GM19467 (cell line): Measurements from ENCODE around the gene PPIF.
A peak's percentile ranks its signal among the peaks of the same experiment; 100 is the strongest.
"Not testable (repeated sequence)": the region's sequence is repeated elsewhere in the genome, so short reads cannot be mapped to it uniquely, and the experiment has no call there.

ENCODE experiments used
- ATAC-seq: cut with Tn5 transposase; IDR thresholded peaks from one replicate; pipeline ENCODE4 v1.9.1; 2021; ENCODE audit warnings: mild to moderate bottlenecking, moderate library complexity; ENCODE audit not compliant: unreplicated experiment

The PPIF gene

DNA sequence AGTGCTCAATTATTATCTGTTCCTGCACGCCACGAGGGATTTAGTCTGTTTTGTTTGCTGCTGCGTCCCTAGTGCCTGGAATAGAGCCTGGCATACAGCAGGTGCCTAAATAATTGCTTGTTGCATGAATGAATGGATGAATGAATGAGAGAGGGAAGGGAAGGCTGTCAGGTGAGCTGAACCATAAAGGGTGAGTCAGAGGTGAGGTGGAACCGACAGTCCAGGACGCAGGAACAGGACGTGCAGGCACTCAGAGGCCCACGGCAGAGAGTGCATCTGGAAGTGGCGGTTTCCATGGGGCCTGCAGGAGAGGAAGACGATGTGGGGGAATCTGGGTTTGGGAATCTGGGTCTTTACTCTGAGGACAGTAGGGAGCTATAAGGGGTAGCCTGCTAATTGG, 17.7 kb upstream of the PPIF start:
- ATAC-seq: no peak

DNA sequence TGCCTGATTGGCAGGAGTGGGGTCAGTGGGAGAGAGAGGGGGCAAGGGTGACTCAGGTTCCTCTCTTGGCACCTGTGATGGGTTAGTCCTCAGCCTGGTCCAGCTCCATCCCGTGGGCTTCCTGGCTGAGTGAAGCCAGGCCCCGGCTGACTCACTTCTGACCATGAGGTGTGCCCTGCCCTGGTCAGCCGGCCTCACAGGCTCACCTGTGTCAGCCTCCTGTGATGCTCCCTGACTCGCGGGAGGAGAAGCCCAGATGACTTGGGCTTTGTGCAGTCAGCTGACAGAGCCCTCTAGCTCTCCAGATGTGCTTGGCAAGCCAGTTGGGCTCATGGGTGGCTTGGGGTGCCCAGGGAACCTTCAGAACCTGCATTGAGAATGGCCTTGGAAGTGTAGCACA, 16.0 kb upstream of the PPIF start:
- ATAC-seq: no peak

DNA sequence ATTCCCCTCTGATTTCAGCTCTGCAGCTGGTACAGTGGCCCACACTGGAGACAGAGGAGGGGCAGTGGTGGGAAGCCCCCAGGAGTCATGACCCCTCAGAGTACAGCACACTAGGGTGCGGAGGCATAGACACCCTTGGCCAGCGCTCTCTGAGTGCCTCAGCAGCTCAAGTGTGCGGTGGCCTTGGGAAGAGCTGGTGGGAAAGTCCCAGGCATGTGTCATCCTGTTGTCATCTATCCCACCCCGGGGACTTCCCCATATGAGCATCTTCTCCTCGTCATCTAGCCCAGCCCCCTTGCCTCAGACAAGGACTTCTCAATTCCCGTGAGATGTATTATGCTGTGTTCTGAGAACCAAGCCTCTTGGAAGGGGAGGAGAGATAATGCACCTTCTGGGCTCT, 15.6 kb upstream of the PPIF start:
- peak; percentile 53 for ATAC-seq

DNA sequence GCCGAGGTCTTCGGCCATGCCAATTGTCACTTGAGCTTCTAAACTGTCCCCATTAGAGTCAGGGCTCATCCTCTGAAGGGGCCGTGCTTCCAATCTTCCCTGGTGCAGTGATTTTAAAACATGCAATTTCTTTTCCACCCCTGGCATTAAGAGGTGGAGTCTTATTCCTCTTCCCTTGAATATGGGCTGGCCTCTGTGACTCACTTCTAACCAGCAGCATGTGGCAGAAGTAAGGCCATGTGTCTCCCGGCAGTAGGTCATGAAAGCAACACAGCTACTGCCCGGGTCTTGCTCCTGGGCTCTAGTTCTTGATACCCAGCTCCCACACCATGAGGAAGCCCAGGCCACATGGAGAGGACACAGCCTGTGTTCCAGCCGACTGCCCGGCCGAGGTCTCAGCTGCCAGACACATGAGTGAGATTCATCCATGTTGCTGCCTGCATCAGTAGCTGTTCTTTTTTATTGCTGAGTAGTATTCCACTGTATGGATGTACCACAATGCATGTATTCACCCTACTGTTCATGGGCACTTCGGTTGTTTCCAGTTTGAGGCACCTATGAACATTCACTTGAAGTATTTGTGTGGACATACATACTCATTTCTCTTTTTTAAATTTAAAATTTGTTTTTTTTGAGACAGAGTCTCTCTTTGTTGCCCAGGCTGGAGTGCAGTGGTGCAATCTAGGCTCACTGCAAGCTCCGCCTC, 14.5 kb upstream of the PPIF start:
- ATAC-seq: not testable (repeated sequence)

DNA sequence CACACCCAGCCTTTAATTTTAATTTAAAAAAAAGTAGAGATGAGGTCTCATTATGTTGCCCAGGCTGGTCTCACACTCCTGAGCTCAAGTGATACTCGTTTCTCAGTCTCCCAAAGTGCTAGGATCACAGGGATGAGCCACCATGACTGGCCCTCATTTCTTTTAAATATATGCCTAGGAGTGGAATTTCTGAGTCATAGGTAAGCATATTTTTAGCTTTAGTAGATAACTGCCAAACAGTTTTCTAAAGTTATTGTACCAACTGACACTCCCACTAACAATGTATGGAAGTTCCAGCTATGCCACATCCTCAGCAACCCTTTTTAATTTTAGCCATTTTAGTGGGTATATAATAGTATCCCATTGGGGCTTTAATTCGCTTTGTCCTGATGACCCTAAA, 13.8 kb upstream of the PPIF start:
- ATAC-seq: no peak

DNA sequence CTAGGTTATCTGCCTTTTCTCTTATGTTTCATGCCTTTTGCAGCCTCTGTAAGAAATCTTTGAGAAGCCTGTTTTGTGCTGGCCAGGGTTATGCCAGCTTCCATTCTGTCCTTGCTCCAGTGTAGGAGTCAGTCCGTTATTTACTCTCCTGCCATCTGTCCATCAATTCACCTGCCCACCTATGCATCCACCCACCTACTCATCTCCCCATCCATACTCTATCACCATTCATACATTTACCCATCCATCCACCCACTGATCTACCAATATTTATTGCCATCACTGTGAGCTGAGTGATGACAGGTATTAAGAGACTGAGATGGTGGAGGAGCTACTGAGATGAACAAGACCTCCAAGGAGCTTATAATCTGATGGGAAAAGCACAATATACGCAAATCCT, 12.7 kb upstream of the PPIF start:
- no peak for ATAC-seq

DNA sequence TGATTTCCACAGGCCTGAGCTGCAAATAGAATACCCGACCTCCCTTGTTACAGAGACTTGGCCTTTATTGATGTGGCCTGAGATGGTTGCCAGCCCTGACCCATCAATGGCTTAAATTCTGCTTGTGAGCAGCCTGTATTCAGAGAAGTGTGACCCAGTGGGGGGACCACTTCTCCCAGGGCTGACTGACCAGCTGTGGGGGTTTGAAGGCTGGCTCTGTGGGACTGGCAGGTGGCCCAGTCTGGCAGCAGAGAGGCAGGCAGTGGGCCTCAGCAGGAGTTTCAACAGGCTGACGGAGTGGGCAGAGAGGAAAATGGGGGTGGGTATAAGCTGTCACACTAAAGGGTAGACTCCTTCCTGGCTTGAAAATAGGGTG, 12.2 kb upstream of the PPIF start:
- no peak for ATAC-seq

DNA sequence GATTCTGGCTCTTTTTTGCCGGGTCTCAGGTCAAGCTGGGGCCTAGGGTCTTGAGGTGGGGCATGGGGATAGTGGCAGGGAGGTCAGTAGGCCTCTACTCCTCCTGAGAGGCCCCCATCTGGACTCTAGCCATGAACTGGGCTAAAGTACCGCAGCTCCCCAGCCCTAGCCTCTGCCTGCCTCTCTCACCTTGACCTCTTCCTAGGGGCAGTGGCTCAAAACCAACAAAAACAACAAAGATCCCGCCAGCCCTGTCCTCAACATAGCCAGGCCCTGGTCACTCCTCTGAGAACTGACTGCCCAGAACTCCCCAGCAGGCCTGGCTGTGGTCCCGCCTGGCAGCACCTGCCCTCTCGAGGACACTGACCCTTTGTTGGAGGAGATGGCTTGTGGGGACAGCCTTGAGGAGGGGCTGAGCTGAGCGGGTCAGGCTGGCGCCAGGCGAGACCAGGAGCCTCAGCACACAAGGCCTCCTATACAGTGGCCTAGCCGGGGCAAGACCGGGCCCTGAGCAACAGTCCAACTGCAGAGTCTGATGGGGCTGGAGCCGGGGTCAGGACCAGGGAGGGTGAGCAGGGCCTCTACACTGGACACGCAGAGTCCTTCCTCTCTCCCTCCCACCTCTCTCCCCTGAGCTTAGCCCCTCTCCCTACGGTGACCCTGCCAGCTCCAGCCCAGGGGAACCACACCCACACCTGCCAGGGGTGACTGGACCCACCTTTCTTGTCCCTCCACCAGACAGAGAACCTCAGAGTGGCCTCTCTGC, 11.6 kb upstream of the PPIF start:
- no peak for ATAC-seq

DNA sequence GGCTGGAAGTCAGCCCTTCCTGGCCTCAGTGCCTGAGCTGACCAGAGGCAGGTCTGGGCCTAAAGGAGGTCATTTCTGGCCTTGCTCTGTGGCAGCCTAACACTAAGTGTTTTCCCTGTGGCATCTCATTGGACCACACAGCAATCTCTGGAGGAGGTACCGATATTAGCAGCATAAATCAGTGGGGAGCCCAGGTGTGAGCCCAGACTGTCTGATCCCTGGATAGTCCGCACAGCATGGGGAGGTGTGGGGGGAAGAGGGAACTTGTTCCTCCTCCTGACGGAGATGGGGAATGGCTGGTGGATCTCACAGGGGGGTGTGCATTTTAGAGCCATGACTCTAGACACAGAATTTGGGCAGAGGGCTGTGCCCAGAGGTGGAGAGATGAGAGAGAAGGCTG, 11.0 kb upstream of the PPIF start:
- no peak for ATAC-seq

DNA sequence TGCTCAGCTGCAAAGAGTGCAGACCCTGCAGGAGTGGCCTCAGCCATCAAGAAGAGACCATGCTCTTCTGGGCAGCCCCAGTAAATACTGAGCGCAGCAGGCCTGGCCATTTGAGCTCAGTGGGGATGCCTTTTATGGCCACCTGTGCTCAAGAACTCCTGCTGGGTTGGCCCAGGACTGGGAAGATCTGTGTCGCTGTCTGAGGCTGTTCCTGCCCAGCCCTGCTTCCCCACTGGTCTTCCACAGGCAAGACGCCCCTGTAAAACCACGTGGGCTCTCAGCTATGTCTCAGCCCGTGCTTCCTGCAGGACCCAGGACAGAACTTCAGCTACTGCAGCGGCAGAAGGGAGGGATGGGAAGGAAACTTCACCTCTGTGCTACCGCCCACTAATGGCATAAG, 10.5 kb upstream of the PPIF start:
- ATAC-seq: no peak

DNA sequence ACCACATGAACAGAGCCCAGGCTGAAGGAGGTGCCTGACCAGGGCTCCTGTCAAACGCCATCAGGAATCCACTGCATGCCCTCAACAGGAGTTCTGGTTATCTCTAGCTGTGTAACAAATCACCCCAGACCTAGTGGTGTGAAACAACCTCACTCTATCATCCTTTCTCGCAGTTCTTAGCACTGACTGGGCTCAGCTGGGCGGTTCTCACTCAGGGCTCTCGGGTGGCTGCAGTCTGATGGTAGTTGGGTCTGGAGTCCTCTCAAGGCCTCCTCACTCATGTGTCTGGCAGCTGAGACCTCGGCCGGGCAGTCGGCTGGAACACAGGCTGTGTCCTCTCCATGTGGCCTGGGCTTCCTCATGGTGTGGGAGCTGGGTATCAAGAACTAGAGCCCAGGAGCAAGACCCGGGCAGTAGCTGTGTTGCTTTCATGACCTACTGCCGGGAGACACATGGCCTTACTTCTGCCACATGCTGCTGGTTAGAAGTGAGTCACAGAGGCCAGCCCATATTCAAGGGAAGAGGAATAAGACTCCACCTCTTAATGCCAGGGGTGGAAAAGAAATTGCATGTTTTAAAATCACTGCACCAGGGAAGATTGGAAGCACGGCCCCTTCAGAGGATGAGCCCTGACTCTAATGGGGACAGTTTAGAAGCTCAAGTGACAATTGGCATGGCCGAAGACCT, 9.3 kb upstream of the PPIF start:
- ATAC-seq: not testable (repeated sequence)

DNA sequence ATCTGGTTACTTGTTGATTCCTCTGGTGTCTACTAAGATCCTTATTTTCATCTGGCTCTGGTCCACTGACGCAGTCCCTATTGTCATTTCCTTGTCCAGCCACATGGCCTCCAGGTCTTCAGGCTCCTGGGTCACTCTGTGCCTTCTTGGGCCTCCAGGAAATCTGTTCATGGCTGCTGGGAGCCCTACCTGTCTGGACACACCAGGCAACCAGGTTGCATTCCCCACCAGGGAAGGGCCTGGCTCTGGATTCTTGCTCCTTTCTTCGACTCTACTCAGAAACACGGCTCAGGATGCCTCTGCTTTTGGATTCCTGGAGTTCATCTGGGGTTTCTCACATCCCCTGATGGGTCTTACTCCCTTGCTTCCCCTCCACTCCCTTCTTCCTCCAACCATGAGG, 8.0 kb upstream of the PPIF start:
- no peak for ATAC-seq

DNA sequence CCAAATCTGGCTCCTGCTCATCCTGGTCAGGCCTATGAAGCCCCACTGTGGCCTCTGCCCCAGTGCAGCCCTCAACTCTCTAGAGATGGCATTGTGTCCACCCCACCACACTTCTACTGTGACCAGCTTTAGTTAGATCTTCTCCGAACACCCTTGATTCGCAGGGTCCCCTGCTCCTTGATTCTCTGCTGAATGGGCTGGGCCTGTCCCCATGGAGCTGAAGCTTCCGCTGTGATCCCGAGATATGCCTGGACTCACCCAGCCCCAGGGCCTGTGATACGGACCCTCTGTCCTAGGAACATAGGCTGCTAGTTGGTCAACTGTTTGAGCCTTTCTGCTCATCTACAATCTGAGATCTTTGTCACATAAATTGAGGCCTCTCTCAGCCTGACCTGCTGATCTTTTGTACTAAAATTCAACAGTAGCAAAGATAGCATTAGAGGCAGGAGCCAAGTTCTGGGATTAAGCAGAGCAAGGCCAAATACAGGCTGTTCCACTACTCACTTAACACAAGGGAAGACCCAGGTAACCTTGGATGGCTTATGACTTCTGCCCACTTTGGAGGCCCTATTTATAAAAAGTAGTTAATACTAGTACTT, 6.5 kb upstream of the PPIF start:
- no peak for ATAC-seq

DNA sequence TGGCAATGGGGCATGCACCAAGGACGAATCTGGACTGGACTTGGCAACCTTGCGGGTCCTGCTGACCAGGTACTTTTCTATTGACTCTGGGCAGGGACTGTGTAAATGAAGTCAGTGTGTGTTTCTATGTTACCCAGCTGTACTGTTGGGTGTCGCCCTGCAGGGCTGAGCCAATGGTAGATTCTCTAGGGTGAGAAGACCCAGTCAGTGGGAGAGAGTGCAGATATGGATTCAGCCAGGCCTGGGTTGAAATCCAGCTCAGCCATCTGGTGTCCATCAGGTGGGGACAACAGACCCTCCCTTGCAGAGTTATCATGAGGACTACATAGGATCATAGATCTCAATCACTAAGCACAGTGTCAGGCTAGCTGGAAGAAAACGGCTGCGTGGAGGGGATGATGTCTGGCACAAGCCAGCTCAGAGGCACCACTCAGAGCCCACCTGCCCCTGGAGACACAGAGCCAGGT, 4.9 kb upstream of the PPIF start:
- no peak for ATAC-seq

DNA sequence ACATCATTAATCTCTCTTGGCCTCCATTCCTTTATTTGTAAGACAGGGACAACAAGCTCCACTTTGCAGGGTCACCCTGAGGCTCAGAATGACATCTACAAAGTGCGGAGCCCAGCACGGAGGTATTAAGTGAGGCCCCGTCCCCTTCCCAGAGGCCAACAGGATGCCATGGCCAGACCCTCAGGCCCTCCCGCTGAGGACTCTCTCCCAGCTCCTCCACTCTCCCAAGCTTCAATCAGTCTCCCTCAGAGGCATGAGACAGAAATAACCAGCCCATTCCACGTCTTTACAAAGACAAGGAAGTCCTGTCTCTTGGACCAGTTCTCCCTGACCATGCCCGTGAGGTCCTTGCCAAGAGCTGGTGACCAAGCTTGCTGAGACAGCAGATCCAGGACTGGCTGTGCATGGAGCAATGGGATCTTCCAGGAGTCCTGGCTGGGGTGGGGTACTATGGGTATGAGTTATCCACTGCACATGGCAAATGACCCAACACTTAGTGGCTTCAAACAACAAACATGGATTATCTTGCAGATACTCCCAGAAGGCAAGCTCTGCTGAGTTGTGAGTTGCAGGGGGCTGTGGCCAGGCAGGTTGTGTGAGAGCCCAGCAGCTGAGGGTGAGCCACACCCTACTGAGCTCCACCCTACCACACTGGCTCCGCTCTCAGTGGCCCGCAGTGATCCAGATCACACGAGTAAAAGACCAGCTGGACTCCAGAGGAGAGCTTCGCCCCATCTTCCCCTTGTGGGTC, 4.3 kb upstream of the PPIF start:
- no peak for ATAC-seq

DNA sequence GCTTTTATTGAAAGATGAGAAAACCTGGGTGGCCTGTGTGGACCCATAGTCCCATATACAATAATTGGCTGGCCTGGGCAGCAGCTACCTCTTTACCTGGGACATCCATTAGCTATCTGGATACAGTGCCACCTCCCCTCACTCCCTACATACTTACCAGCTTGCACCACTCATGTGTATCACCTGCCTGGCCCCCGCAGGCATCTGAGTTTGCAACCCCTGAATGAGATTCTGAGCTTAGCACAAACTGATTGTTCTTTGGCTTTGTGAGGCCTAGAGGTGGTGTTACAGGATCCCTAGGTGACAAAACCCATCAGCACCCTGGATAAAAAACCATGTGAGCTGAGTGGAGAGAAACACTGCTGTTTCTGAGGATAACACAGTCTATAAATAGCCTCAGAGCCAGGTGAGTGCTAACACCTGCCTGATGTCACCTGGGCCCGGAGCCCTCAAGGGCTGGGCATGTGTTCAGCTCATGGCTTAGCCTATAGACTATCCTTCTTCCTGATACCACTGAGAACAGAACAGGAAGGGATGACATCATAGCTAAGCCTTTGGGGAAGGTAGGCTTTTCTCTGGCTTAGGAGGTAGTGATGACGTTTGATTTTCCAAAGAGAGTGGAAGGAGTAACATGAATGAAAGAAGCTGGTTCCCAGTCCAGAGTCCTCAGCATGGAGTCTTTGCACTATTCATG, 2.6 kb upstream of the PPIF start:
- ATAC-seq: no peak

DNA sequence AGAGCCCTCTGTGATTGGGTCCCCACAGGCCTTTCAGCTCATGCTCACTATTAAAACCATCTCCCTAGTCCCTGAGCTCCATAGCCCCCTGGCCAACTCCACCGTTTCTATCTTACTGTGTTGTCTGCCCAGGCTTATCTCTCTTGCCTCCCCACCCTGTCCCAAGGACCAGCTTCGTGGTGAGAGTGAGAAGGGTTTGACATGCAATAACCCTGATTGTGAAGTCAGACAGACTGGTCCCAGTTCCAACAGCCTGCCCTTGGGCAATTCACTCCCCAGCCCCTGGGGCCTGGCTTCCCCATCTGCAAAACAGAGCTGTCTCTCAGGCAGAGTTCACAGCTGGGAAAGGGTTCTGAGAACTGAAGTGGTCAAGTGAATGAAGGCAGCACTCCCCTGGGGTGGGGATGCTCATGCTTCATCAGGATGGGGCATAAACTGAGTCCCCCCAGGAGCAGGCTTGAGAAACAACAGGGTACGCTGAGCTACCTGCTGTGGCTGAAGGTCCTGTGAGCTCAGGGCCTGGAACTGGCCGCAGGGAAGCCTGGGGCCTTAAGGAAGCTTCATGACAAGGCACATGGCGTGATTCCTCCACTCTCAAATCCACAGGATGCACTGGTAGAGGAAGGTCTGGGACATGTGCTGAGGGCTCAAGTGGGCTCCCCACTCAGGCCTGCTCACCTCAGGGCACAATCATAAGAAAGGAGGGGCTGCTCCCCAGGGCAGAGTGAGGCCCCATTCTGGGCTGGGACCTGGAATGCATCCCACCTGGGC, 1.8 kb upstream of the PPIF start:
- no peak for ATAC-seq

DNA sequence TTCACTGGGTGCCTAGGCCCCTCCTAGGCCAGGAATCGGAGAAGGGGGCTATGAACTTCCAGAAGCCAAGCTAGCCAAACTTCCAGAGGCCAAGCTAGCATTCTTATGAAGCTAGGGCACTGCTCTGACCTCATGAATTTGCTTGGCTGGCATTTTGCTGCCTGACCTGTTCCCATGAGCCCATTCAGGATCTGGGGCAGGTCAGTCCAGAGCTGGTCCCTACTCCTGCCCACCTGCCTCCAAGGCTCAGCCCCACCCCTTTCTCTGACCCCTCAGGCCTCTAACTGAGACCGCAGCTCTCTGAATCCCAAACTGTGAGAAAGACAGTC, 1.3 kb upstream of the PPIF start:
- ATAC-seq: no peak

DNA sequence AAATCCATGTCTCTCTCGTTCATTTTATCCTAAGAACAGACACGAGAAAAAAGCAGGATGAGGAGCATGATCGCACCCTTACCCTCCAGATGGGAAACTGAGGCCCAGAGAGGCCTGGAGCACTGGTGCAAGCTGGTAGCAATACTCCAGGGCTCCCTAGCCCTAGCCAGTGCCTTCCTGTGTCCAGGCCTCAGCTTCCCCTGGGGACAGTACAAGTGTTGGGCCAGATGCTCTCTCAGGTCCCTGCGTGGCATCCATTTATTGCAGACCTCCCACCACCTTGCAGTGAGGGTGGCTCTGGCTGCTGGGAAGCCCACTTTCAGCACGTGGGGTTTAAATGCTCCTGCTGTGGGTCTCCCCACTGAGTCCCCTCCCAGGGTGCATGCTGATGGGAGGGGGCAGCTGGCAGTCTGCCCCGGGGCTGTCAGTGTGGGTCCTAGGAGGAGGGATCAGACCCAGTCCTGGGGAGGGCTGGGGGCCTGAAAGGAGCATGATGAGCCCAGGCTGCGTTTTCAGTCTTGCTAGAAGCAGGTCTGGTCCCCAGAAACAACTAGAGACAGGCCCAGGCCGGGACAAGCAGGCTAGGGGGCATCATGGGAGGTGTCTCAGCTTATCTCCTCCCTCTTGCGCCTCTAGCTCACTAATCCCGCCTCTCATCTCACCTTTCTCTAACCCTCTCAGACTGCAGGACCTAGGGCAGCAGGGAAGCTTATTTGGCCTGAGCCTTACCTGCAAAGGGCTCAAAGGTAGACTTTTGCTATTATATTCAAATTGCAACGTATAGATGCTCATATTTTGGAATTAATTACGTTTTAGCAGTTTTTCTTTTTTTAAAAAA, 662 bp upstream of the PPIF start:
- no peak for ATAC-seq
